Measurements from ENCODE around the gene NOP56. TPM values are rescaled to one million over a fixed set of nuclear protein-coding genes. Genes with fewer than 3 reads are reported as not detected.

The NOP56 gene
- total and polyA plus RNA-seq, 4 donors, result 34.2 to 63.7 (median 46.5) TPM

DNA sequence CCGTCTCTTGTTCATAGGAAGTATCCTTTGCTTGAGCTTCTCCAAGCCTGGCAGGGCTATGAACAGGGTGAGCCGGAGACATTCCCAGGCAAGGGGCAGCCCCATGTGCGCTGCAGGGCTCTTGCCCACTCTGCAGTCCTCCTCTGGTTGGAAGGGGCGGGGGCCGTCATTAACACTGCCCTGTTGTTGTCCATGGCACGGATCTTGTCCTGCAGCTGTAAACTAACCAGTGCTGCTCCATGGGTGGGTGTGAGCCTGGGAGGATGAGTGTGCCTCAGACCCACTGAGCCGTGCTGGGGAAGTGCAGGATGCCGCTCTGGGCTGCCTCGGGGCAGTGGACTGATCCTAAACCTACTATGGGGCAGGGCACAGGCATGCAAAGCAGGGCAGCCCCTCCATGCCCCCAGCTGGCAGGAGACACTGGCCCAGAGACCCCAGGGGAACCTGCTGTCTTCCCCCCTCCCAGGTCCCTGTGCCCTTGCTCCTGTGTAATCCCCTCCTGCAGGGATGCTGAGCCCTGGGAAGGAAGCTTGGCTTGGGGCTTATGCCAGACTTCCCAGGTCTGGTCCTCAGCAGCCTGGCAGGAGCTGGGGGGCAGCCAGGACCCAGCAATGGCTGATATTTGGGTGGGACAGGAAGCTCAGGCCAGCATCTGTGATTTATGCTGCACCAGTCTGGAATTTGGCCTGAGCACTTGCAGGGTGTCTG, 48.6 kb downstream of the NOP56 start:
- no peak for DNase-seq (ENCODE audit: low spot score)
- peaks cover 0 to 5% (median 0%) of the 10 kb centered on the region in 4 donors for H3K27me3 ChIP-seq (ENCODE audit: control insufficient read depth in 4 of 4, insufficient read depth in 4 of 4, low read length in 3 of 4)
- 51% methylated on average over 9 of the region's 9 CpGs for WGBS

DNA sequence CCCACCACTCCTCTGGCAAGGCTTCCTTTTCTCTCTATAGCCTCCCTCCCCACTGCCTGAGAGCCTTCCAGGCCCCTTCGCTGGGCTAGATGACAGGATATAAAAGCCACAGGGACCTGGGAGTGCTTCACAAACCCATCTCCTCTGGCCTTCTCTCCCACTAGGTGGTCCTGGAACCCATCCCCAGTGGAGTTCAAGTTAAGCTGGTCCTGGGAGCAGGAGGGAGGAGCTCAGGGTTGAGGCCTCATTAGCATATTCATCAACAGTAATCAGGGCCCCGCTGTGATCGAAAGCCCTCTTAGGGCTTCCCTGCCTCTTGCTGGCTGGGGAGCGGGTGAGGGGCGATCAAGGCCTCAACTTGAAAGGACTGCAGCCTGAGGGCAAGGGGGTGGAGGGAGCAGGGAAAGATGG, 49.2 kb downstream of the NOP56 start:
- peaks cover 0 to 5% (median 0%) of the 10 kb centered on the region in 4 donors for H3K27me3 ChIP-seq (ENCODE audit: control insufficient read depth in 4 of 4, insufficient read depth in 4 of 4, low read length in 3 of 4)
- H3K4me3 ChIP-seq (ENCODE audit: low read depth in 1 of 3, low read length in 3 of 3), result no peak overlapping the region
- no peak overlapping the region for H3K9ac ChIP-seq (ENCODE audit: low read depth in 1 of 2, low read length in 2 of 2)
- no peak overlapping the region for H3K27ac ChIP-seq (ENCODE audit: low read depth in 1 of 2, low read length in 2 of 2)
- no peaks in the 10 kb centered on the region for H3K9me3 ChIP-seq (ENCODE audit: control insufficient read depth in 4 of 4, low read length in 3 of 4)
- no peaks in the 10 kb centered on the region for H3K4me1 ChIP-seq (ENCODE audit: control insufficient read depth in 4 of 4, insufficient read depth in 4 of 4, low read length in 3 of 4)
- 69% methylated on average over 5 of the region's 5 CpGs for WGBS
- DNase-seq (ENCODE audit: low spot score), result no peak
- TF ChIP-seq JUND (IDR thresholded peaks at IDR 0.05) (no peak), FOXA2 (IDR thresholded peaks at IDR 0.05) (no peak), SP1 (IDR thresholded peaks at IDR 0.05) (no peak), RXRA (IDR thresholded peaks at IDR 0.05) (no peak)
- TF ChIP-seq, protein P1, sequence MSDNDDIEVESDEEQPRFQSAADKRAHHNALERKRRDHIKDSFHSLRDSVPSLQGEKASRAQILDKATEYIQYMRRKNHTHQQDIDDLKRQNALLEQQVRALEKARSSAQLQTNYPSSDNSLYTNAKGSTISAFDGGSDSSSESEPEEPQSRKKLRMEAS (IDR thresholded peaks at IDR 0.05), result no peak
- H3K36me3 ChIP-seq (ENCODE audit: control insufficient read depth in 4 of 4, insufficient read depth in 3 of 4, low read depth in 1 of 4, low read length in 3 of 4), result no peaks in the 10 kb centered on the region

More for the DNA sequence above, 48.6 kb downstream of the NOP56 start:
- Histone ChIP-seq H3K4me3 (ENCODE audit: low read depth in 1 of 3, low read length in 3 of 3) (no peak overlapping the region), H3K4me1 (ENCODE audit: control insufficient read depth in 4 of 4, insufficient read depth in 4 of 4, low read length in 3 of 4) (no peaks in the 10 kb centered on the region), H3K27ac (ENCODE audit: low read depth in 1 of 2, low read length in 2 of 2) (no peak overlapping the region), H3K9ac (ENCODE audit: low read depth in 1 of 2, low read length in 2 of 2) (no peak overlapping the region), H3K36me3 (ENCODE audit: control insufficient read depth in 4 of 4, insufficient read depth in 3 of 4, low read depth in 1 of 4, low read length in 3 of 4) (no peaks in the 10 kb centered on the region), H3K9me3 (ENCODE audit: control insufficient read depth in 4 of 4, low read length in 3 of 4) (no peaks in the 10 kb centered on the region)
- TF ChIP-seq, protein P2, sequence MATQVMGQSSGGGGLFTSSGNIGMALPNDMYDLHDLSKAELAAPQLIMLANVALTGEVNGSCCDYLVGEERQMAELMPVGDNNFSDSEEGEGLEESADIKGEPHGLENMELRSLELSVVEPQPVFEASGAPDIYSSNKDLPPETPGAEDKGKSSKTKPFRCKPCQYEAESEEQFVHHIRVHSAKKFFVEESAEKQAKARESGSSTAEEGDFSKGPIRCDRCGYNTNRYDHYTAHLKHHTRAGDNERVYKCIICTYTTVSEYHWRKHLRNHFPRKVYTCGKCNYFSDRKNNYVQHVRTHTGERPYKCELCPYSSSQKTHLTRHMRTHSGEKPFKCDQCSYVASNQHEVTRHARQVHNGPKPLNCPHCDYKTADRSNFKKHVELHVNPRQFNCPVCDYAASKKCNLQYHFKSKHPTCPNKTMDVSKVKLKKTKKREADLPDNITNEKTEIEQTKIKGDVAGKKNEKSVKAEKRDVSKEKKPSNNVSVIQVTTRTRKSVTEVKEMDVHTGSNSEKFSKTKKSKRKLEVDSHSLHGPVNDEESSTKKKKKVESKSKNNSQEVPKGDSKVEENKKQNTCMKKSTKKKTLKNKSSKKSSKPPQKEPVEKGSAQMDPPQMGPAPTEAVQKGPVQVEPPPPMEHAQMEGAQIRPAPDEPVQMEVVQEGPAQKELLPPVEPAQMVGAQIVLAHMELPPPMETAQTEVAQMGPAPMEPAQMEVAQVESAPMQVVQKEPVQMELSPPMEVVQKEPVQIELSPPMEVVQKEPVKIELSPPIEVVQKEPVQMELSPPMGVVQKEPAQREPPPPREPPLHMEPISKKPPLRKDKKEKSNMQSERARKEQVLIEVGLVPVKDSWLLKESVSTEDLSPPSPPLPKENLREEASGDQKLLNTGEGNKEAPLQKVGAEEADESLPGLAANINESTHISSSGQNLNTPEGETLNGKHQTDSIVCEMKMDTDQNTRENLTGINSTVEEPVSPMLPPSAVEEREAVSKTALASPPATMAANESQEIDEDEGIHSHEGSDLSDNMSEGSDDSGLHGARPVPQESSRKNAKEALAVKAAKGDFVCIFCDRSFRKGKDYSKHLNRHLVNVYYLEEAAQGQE (IDR thresholded peaks at IDR 0.05), result no peak
- TF ChIP-seq GABPA (IDR thresholded peaks at IDR 0.05 in 1 of 2, conservative IDR thresholded peaks at IDR 0.05 in 1 of 2), result no peak
- TF ChIP-seq, protein P3, sequence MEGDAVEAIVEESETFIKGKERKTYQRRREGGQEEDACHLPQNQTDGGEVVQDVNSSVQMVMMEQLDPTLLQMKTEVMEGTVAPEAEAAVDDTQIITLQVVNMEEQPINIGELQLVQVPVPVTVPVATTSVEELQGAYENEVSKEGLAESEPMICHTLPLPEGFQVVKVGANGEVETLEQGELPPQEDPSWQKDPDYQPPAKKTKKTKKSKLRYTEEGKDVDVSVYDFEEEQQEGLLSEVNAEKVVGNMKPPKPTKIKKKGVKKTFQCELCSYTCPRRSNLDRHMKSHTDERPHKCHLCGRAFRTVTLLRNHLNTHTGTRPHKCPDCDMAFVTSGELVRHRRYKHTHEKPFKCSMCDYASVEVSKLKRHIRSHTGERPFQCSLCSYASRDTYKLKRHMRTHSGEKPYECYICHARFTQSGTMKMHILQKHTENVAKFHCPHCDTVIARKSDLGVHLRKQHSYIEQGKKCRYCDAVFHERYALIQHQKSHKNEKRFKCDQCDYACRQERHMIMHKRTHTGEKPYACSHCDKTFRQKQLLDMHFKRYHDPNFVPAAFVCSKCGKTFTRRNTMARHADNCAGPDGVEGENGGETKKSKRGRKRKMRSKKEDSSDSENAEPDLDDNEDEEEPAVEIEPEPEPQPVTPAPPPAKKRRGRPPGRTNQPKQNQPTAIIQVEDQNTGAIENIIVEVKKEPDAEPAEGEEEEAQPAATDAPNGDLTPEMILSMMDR (IDR thresholded peaks at IDR 0.05; ENCODE audit: low read depth, low read length, missing input control), result no peak
- TF ChIP-seq YY1 (IDR thresholded peaks at IDR 0.05), result no peak
- TF ChIP-seq RAD21 (IDR thresholded peaks at IDR 0.05), result no peak
- no peak for TF ChIP-seq FOXA1 (IDR thresholded peaks at IDR 0.05)
- TF ChIP-seq HNF4A (conservative IDR thresholded peaks at IDR 0.05), result no peak
- no peak for TF ChIP-seq FOXA2 (IDR thresholded peaks at IDR 0.05)
